Fibroblast of peridontal ligament (primary cell): ENCODE data around the gene TMEM132D.
"Not testable (repeated sequence)": the region's sequence is repeated elsewhere in the genome, so short reads cannot be mapped to it uniquely, and the experiment has no call there.

ENCODE experiments used
- DNase-seq: peaks from one replicate; pipeline ENCODE4 v3.0.0-alpha.2; 2010; ENCODE audit errors: extremely low read depth

The TMEM132D gene

GRCh38 chr12:129068684-129069083 is 835.1 kb downstream of the TMEM132D start:
- DNase-seq, result no peak

GRCh38 chr12:129067491-129067890 is 836.3 kb downstream of the TMEM132D start:
- no peak for DNase-seq

DNA sequence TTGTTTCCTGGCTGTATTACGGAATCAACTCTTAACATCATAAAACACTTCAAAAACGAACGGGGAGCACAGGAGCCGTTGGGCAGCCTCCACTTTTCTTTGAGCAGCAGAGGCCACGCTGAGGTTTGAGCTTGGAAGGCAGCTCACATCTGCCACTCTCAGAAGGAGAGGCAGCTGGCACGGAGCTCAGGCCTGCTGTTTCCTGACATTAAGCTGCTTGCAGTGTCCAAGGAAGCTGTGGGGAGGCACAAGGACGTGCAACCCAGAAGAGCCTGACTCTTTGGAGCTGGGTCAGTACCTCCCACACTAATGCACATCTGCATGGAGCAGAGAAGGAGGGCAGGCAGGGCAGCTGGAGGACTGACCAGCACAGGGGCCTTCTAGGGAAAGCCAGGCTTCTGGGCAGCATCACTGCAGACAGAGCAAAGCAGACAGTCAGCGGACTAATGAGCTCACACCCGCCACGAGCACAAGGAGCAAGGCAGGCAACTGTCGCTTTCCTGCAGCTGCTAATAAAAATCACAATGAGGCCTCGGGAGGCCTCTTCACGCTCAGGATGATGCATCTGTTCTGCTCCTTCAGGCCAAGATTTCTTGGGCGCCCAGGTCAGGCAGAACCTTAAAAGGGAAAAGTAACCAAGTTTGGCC is 839.5 kb downstream of the TMEM132D start:
- no peak for DNase-seq

- DNase-seq, result no peak
These were observed 840.2 kb downstream of the TMEM132D start for GRCh38 chr12:129063600-129063999.

- no peak for DNase-seq
These were observed 850.6 kb downstream of the TMEM132D start for GRCh38 chr12:129053232-129053631.

- no peak for DNase-seq
These were observed 851.5 kb downstream of the TMEM132D start for GRCh38 chr12:129052373-129052772.

- no peak for DNase-seq
These were observed 853.9 kb downstream of the TMEM132D start for GRCh38 chr12:129049917-129050316.

DNA sequence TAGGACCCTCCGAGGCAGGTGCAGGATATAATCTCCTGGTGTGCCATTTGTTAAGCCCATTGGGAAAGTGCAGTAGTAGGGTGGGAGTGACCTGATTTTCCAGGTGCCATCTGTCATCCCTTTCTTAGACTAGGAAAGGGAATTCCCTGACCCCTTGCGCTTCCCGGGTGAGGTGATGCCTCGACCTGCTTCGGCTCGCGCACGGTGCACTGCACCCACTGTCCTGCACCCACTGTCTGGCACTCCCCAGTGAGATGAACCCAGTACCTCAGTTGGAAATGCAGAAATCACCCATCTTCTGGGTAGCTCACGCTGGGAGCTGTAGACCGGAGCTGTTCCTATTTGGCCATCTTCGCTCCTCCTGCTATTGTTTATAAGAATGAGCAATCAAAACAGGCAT is 860.5 kb downstream of the TMEM132D start:
- DNase-seq, result not testable (repeated sequence)

GRCh38 chr12:129036135-129036534 is 867.7 kb downstream of the TMEM132D start:
- no peak for DNase-seq

DNA sequence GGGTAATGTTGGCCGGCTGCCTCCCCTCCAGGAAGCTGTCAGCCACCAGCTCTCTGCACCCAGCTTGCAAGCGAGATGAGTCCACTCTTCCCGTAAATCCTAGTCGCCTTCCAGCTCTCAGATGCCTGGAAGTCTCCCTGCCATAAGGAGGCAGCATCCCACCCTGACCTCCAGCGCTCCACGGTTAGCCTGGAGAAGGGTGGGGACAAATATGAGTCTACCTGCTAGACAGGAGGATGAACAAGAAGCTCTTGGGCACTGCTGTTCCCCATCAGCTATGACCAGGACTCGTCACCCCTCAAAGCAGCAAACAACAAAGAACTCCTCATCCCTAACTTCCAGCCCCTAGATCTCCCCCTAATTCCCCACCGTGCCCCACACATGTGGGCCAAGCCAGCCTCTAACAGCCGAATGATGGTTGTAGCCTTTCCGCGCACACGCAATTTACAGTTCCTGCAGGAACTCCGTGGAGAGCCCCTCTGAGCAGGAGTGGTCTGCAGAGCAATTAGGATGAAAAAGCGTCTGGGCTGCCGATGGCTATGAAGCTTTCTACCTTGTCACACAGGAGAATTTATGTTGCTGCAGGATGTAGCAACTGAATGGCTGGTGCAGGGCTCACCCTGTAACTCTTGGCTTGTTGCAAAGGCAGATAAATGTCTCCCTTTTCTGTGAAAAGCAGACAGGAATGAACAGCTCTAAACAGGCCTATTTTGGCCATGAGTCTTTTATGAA is 869.1 kb downstream of the TMEM132D start:
- no peak for DNase-seq

GRCh38 chr12:129028844-129029243 is 875.0 kb downstream of the TMEM132D start:
- no peak for DNase-seq

DNA sequence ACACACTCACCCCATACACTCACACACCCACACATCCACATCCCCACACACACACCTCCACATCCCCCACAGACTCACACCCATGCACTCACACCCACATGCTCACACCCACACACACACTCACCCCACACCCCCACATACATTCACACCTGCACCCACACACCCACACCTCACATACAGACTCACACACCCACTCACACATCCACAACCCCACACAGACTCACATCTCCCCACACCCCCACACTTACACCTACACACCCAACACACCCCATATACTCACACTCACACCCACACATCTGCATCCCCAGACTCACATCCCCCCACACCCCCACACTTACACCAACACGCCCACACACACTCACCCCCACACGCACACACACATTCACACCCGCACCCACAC is 878.8 kb downstream of the TMEM132D start:
- no peak for DNase-seq
